Mesenchymal stem cell (in vitro differentiated cells and primary cell): Measurements from ENCODE around the gene SPRN.
"Not testable (repeated sequence)": the region's sequence is repeated elsewhere in the genome, so short reads cannot be mapped to it uniquely, and the experiment has no call there.

Source experiments
- DNase-seq: peaks from one replicate; pipeline ENCODE4 v3.0.0-alpha.2; 2013
- H2AFZ ChIP-seq: one replicate; pipeline ENCODE4 v1.6.1; 2013; ENCODE audit warnings: low read depth, mild to moderate bottlenecking, control low read depth, inconsistent platforms, low read length, moderate library complexity
- H2AK5ac ChIP-seq: 2 replicates; pipeline ENCODE4 v1.6.1; 2013; ENCODE audit warnings: low read length, moderate library complexity, mild to moderate bottlenecking, inconsistent platforms; ENCODE audit not compliant: severe bottlenecking
- H2BK120ac ChIP-seq: one replicate; pipeline ENCODE4 v1.6.1; 2013; ENCODE audit warnings: low read depth, mild to moderate bottlenecking, inconsistent platforms, low read length, moderate library complexity
- H2BK12ac ChIP-seq, 2 experiments: one replicate each; pipeline ENCODE4 v1.6.1; 2013; ENCODE audit warnings: inconsistent platforms in 2 of 2, low read length in 2 of 2, mild to moderate bottlenecking in 2 of 2, moderate library complexity in 2 of 2, control low read depth in 1 of 2
- H2BK15ac ChIP-seq: one replicate; pipeline ENCODE4 v1.6.1; 2013; ENCODE audit warnings: mild to moderate bottlenecking, low read depth, inconsistent platforms; ENCODE audit not compliant: poor library complexity, severe bottlenecking
- H2BK5ac ChIP-seq: 2 replicates; pipeline ENCODE4 v1.6.1; 2013; ENCODE audit warnings: low read depth, mild to moderate bottlenecking, low read length, control low read depth, inconsistent platforms; ENCODE audit not compliant: poor library complexity, severe bottlenecking
- H3K14ac ChIP-seq, 2 experiments: one replicate each; pipeline ENCODE4 v1.6.1; 2013; ENCODE audit warnings: inconsistent platforms in 2 of 2, low read length in 2 of 2, control low read depth in 1 of 2, mild to moderate bottlenecking in 1 of 2, moderate library complexity in 1 of 2
- H3K18ac ChIP-seq, 2 experiments: one replicate each; pipeline ENCODE4 v1.6.1; 2013; ENCODE audit warnings: inconsistent platforms in 2 of 2, low read length in 2 of 2, control low read depth in 1 of 2, low read depth in 1 of 2, mild to moderate bottlenecking in 1 of 2
- H3K23ac ChIP-seq, 2 experiments: one replicate each; pipeline ENCODE4 v1.6.1; 2013; ENCODE audit warnings: inconsistent platforms in 2 of 2, low read length in 2 of 2, mild to moderate bottlenecking in 2 of 2, moderate library complexity in 2 of 2, control low read depth in 1 of 2
- H3K27ac ChIP-seq: 2 replicates; pipeline ENCODE4 v1.5.1; 2013; ENCODE audit warnings: mild to moderate bottlenecking, moderate library complexity, low read length, control low read depth, inconsistent platforms; ENCODE audit not compliant: poor library complexity, severe bottlenecking
- H3K27me3 ChIP-seq, 2 experiments: 2 replicates each; pipeline versions ENCODE4 v1.6.1 to v1.7.0; 2013; ENCODE audit warnings: low read length in 2 of 2, mild to moderate bottlenecking in 2 of 2, moderate library complexity in 2 of 2, control low read depth in 1 of 2, inconsistent platforms in 1 of 2; ENCODE audit not compliant: control insufficient read depth in 1 of 2, insufficient read depth in 1 of 2
- H3K36me3 ChIP-seq, 2 experiments: 2 replicates each; pipeline versions ENCODE4 v1.6.1 to v1.7.0; 2013; ENCODE audit warnings: low read length in 2 of 2, control low read depth in 1 of 2, inconsistent platforms in 1 of 2, low read depth in 1 of 2, mild to moderate bottlenecking in 1 of 2; ENCODE audit not compliant: insufficient read depth in 2 of 2, control insufficient read depth in 1 of 2
- H3K4ac ChIP-seq, 2 experiments: one replicate each; pipeline ENCODE4 v1.6.1; 2013; ENCODE audit warnings: inconsistent platforms in 2 of 2, low read length in 2 of 2, mild to moderate bottlenecking in 2 of 2, moderate library complexity in 2 of 2, control low read depth in 1 of 2, low read depth in 1 of 2
- H3K4me1 ChIP-seq: 2 replicates; pipeline ENCODE4 v1.6.1; 2013; ENCODE audit warnings: low read depth, low read length, control low read depth; ENCODE audit not compliant: control insufficient read depth, insufficient read depth
- H3K4me2 ChIP-seq: 2 replicates; pipeline ENCODE4 v1.6.1; 2013; ENCODE audit warnings: low read length, mild to moderate bottlenecking, inconsistent platforms; ENCODE audit not compliant: poor library complexity, severe bottlenecking
- H3K4me3 ChIP-seq, 2 experiments: 2 replicates each; pipeline versions ENCODE4 v1.5.1 to v1.7.0; 2013; ENCODE audit warnings: low read length in 2 of 2, mild to moderate bottlenecking in 2 of 2, control low read depth in 1 of 2, low read depth in 1 of 2; ENCODE audit not compliant: insufficient read depth in 1 of 2
- H3K79me1 ChIP-seq: replicated peaks from 2 replicates; pipeline ENCODE4 v1.6.1; 2013; ENCODE audit warnings: mild to moderate bottlenecking, control low read depth, low read length, inconsistent platforms; ENCODE audit not compliant: poor library complexity, severe bottlenecking
- H3K9ac ChIP-seq: 2 replicates; pipeline ENCODE4 v1.7.0; 2013; ENCODE audit warnings: mild to moderate bottlenecking, low read length, moderate library complexity
- H3K9me3 ChIP-seq: 2 replicates; pipeline ENCODE4 v1.7.0; 2013; ENCODE audit warnings: mild to moderate bottlenecking, low read length; ENCODE audit not compliant: control insufficient read depth
- H4K8ac ChIP-seq: one replicate; pipeline ENCODE4 v1.6.1; 2013; ENCODE audit warnings: inconsistent platforms, mild to moderate bottlenecking, low read length, moderate library complexity
- H4K91ac ChIP-seq: one replicate; pipeline ENCODE4 v1.6.1; 2013; ENCODE audit warnings: mild to moderate bottlenecking, low read length, inconsistent platforms
- WGBS: methylation state at CpG from one replicate; pipeline ENCODE4 v1.1.7; 2013; ENCODE audit warnings: mixed read lengths; 5-methylcytosine and 5-hydroxymethylcytosine counted together

Gene SPRN

DNA sequence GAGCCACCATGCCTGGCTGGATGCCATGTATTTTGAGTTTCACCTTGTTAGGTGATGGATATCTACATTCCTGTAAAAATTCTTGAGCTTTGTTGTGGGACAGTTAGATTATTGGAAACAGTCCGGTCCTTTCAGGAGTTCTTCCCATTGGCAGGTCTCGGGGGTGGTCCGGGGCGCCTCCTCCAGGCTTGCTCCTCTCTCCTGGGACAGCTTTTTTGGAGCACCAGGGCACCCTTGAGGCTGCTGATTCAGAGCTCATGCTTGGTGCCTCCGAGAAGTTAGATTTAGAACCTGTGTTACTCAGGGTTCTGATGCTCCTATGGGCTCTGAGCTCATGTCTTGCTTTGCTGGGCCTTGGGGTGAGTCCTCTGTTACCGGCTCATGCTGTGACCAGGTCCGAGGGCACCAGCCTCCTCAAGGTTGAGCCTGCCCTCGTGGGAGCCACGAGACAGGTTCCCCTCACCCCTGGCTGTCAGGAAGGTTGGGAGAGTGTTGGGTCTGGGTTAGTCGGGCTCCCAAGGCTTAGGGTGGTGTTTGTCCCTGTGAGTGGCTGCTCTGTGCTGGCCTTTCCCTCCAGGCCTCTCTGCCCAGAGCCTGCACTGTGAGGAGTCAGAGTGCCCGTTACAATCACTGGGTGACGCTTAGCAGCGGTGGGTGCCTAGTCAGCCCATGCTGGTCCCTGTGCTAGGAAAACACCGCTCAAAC, 6.0 kb downstream of the SPRN start:
- Histone ChIP-seq H4K91ac (no peak overlapping the region), H3K36me3 (peaks cover 48 to 63% of the 10 kb centered on the region in 2 experiments), H3K4me1 (peaks cover 19% of the 10 kb centered on the region), H3K4ac (no peak overlapping the region), H3K9me3 (no peaks in the 10 kb centered on the region), H2BK5ac (no peak overlapping the region), H3K23ac (no peak overlapping the region), H3K27ac (no peak overlapping the region), H3K4me3 (no peak overlapping the region), H2BK120ac (no peak overlapping the region), H2AFZ (no peak overlapping the region), H2BK15ac (no peak overlapping the region), H3K27me3 (peaks cover 0 to 4% of the 10 kb centered on the region in 2 experiments), H3K14ac (no peak overlapping the region), H3K79me1 (peaks cover 31% of the 10 kb centered on the region), H3K18ac (no peak overlapping the region), H3K9ac (no peak overlapping the region), H2BK12ac (no peak overlapping the region), H3K4me2 (no peak overlapping the region), H2AK5ac (no peak overlapping the region), H4K8ac (no peak overlapping the region)
- WGBS: 97% methylated on average over 14 of the region's 14 CpGs
- no peak for DNase-seq

DNA sequence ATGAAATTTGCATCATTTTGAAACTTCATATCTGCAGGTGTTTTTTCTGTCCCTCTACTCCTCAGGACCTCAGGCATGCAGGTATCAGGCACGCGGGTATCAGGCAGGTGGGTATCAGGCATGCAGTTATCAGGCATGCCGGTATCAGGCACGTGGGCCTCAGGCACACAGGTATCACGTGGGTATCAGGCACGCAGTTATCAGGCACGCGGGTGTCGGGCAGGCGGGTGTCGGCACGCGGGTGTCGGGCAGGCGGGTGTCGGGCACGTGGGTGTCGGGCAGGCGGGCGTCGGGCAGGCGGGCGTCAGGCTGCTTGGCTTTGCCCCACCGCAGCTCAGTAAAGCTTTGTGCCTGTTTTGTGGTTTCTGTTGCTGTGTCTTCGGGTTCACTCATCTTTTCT, 8.7 kb downstream of the SPRN start:
- Histone ChIP-seq H2BK12ac (no peak overlapping the region), H4K91ac (peak overlapping the region; percentile 23), H3K4me2 (no peak overlapping the region), H3K27ac (no peak overlapping the region), H3K14ac (no peak overlapping the region), H2AFZ (no peak overlapping the region), H3K18ac (no peak overlapping the region), H3K79me1 (peaks cover 27% of the 10 kb centered on the region), H2AK5ac (no peak overlapping the region), H3K4ac (no peak overlapping the region), H3K4me1 (no peaks in the 10 kb centered on the region), H2BK15ac (no peak overlapping the region), H3K4me3 (no peak overlapping the region), H3K27me3 (no peaks in the 10 kb centered on the region), H2BK120ac (no peak overlapping the region), H4K8ac (no peak overlapping the region), H3K9ac (no peak overlapping the region), H2BK5ac (no peak overlapping the region), H3K23ac (no peak overlapping the region), H3K9me3 (peaks cover 23% of the 10 kb centered on the region), H3K36me3 (peaks cover 48 to 66% of the 10 kb centered on the region in 2 experiments)
- 97% methylated on average over 25 of the region's 25 CpGs for WGBS
- DNase-seq: no peak

DNA sequence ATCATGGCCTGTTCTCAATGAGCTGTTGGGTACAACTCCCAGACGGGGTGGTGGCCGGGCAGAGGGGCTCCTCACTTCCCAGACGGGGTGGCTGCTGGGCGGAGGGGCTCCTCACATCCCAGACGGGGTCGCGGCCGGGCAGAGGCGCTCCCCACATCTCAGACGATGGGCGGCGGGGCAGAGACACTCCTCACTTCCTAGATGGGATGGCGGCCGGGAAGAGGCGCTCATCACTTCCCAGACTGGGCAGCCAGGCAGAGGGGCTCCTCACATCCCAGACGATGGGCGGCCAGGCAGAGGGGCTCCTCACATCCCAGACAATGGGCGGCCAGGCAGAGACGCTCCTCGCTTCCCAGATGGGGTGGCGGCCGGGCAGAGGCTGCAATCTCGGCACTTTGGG, 10.0 kb downstream of the SPRN start:
- not testable (repeated sequence) for H4K91ac ChIP-seq, H3K4ac ChIP-seq, H3K4me1 ChIP-seq, H2BK12ac ChIP-seq, DNase-seq, H2BK15ac ChIP-seq, H3K14ac ChIP-seq, H2BK120ac ChIP-seq, H3K4me3 ChIP-seq, H3K27ac ChIP-seq, H3K4me2 ChIP-seq, H2AK5ac ChIP-seq, H4K8ac ChIP-seq, H3K9ac ChIP-seq, H2BK5ac ChIP-seq, H2AFZ ChIP-seq, H3K23ac ChIP-seq, H3K27me3 ChIP-seq, H3K18ac ChIP-seq
- Histone ChIP-seq H3K36me3 (peaks cover 41 to 66% of the 10 kb centered on the region in 2 experiments), H3K9me3 (peaks cover 31% of the 10 kb centered on the region), H3K79me1 (peaks cover 25% of the 10 kb centered on the region)
- WGBS: 97% methylated on average over 18 of the region's 23 CpGs

DNA sequence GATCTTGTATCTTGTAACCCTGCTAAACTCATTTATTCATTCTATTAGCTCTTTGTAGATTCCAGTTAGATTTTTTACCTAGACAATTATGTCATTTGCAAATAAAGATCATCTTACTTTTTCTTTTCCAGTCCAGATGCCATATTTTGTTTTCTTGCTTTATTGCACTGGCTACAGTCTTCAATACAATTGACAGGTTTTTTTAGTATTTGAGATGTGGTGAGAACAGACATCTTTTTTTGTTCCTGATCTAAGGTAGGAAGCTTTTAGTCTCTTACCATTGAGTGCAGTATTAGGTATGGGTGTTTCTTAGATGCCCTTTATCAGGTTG, 12.1 kb downstream of the SPRN start:
- H3K9me3 ChIP-seq: peaks cover 31% of the 10 kb centered on the region
- H3K27ac ChIP-seq: no peak overlapping the region
- no peak overlapping the region for H3K4me2 ChIP-seq
- no peak overlapping the region for H2AK5ac ChIP-seq
- H3K4ac ChIP-seq: no peak overlapping the region
- H3K9ac ChIP-seq: no peak overlapping the region
- H3K4me1 ChIP-seq: no peaks in the 10 kb centered on the region
- H2BK12ac ChIP-seq: no peak overlapping the region
- peaks cover 25 to 69% of the 10 kb centered on the region in 2 experiments for H3K36me3 ChIP-seq
- peak overlapping the region; percentile 44 for H2BK5ac ChIP-seq
- no peak overlapping the region for H2AFZ ChIP-seq
- no peak overlapping the region for H2BK15ac ChIP-seq
- no peak for DNase-seq
- H3K79me1 ChIP-seq: peaks cover 14% of the 10 kb centered on the region
- H3K23ac ChIP-seq: no peak overlapping the region
- H3K14ac ChIP-seq: no peak overlapping the region
- no peak overlapping the region for H4K91ac ChIP-seq
- no peak overlapping the region for H4K8ac ChIP-seq
- H2BK120ac ChIP-seq: no peak overlapping the region
- no peaks in the 10 kb centered on the region for H3K27me3 ChIP-seq
- no peak overlapping the region for H3K18ac ChIP-seq
- no peak overlapping the region for H3K4me3 ChIP-seq
